Spleen (tissue), 11 donors: ENCODE measurements around the gene LGALS12. TPM values are rescaled to one million over a fixed set of nuclear protein-coding genes. Genes with fewer than 3 reads are reported as not detected.

Source experiments
- DNase-seq: peaks from one replicate; pipeline ENCODE4 v3.0.0-alpha.2; 2020
- H3K27ac ChIP-seq, 8 donors: fragments of 200-600 bp; sonication (generic) in 7 of 8; 1 replicate in 4 of 8; 2 replicates in 4 of 8; pipeline versions ENCODE4 v1.5.0 to v1.8.0; 2016 to 2021; ENCODE audit warnings: inconsistent platforms in 4 of 8, mild to moderate bottlenecking in 4 of 8, moderate library complexity in 1 of 8
- H3K27me3 ChIP-seq, 7 donors: fragments of 200-600 bp; sonication (generic) in 6 of 7; replicated peaks in 1 of 7; 1 replicate in 4 of 7; 2 replicates in 3 of 7; pipeline versions ENCODE4 v1.5.0 to v1.8.0; 2016 to 2021; ENCODE audit warnings: inconsistent platforms in 3 of 7, mild to moderate bottlenecking in 1 of 7
- H3K36me3 ChIP-seq, 6 donors: fragments of 200-600 bp; sonication (generic) in 5 of 6; 1 replicate in 4 of 6; 2 replicates in 2 of 6; pipeline versions ENCODE4 v1.5.0 to v1.8.0; 2016 to 2021; ENCODE audit warnings: inconsistent platforms in 2 of 6
- H3K4me1 ChIP-seq, 6 donors: fragments of 200-600 bp; sonication (generic) in 5 of 6; 1 replicate in 3 of 6; 2 replicates in 3 of 6; pipeline versions ENCODE4 v1.5.0 to v1.8.0; 2016 to 2021; ENCODE audit warnings: inconsistent platforms in 3 of 6
- H3K4me3 ChIP-seq, 8 donors: fragments of 200-600 bp; sonication (generic) in 7 of 8; 1 replicate in 4 of 8; 2 replicates in 4 of 8; pipeline versions ENCODE4 v1.5.0 to v1.8.0; 2016 to 2021; ENCODE audit warnings: inconsistent platforms in 4 of 8, mild to moderate bottlenecking in 4 of 8, moderate library complexity in 2 of 8
- H3K9me3 ChIP-seq, 8 donors: fragments of 200-600 bp; sonication (generic) in 7 of 8; 1 replicate in 4 of 8; 2 replicates in 4 of 8; pipeline versions ENCODE4 v1.5.0 to v1.8.0; 2016 to 2021; ENCODE audit warnings: inconsistent platforms in 4 of 8
- POLR2A ChIP-seq, 3 donors: fragments of 450-650 bp; IDR thresholded peaks; one replicate each; pipeline ENCODE4 v1.5.1; 2017; ENCODE audit warnings: antibody characterized with exemption in 3 of 3, mild to moderate bottlenecking in 1 of 3
- POLR2AphosphoS5 ChIP-seq, 3 donors: sonication (generic); formaldehyde crosslinking; IDR thresholded peaks; one replicate each; pipeline ENCODE4 v1.5.1; 2017; ENCODE audit warnings: antibody characterized with exemption in 3 of 3
- WGBS, 5 donors: extraction: QIAGEN DNeasy Blood & Tissue Kit in 3 of 5; methylation state at CpG; one replicate each; pipeline versions ENCODE4 v1.1.5 to v1.1.7; 2013 to 2018; 5-methylcytosine and 5-hydroxymethylcytosine counted together
- intact Hi-C: fragments of 100-400 bp; cut with DNase I; formaldehyde crosslinking; loops from one replicate; pipeline ENCODE4 v1.15.0; 2023; ENCODE audit warnings: low total_unique reads
- polyA plus RNA-seq, 3 donors: library from polyadenylated mRNA; stranded (reverse); fragments of 200-250 nt; gene quantifications; one replicate each; pipeline ENCODE4 v1.2.1, GENCODE V29; 2013
- total RNA-seq, 7 donors: library from RNA; depleted of rRNA in 3 of 7; stranded (reverse); fragments of >200 nt in 3 of 7; fragmentation: NEBNext Ultra II Directional in 4 of 7; extraction: Animal tissue kit (Norgen Biotek cat#: 25700) in 4 of 7; gene quantifications; one replicate each; pipeline versions ENCODE4 v1.1.0 to v1.2.1, GENCODE V29; 2016 to 2021
- TF ChIP-seq, protein P1 (sequence below), 11 experiments: fragments of 200-600 bp in 7 of 11; fragments of 450-650 bp in 4 of 11; sonication (generic) in 4 of 11; IDR thresholded peaks in 8 of 11; conservative IDR thresholded peaks in 3 of 11; 1 replicate in 7 of 11; 2 replicates in 4 of 11; pipeline versions ENCODE4 v1.4.0 to v1.8.0; 2016 to 2021; ENCODE audit warnings: antibody characterized with exemption in 11 of 11, inconsistent platforms in 4 of 11, mild to moderate bottlenecking in 1 of 11
- donor health status: healthy with polysubstance abuse.
- donor health status: DM: no; HTN: no; CAD: no; lungs with moderate emphysema.
- donor health status: DM: no; HTN: no; CAD: no.
- donor health status: Bipolar disorder and iron deficiency.
- donor health status: healthy.
- donor health status: DM: no; HTN: no; CAD: no.
- donor health status: DM: yes; HTN: yes; CAD: no.

Gene LGALS12
- total and polyA plus RNA-seq, 10 donors = 0.24 to 3.5 (median 0.95) TPM; not detected in 1

GRCh38 chr11:63518548-63518947 is 12.7 kb downstream of the LGALS12 start:
- DNase-seq = no peak
- Histone ChIP-seq H3K4me1 (peaks cover 0 to 16% (median 3%) of the 10 kb centered on the region in 6 donors), H3K9me3 (peaks cover 0 to 11% (median 3%) of the 10 kb centered on the region in 8 donors), H3K27me3 (no peaks in the 10 kb centered on the region), H3K4me3 (no peak overlapping the region), H3K36me3 (peaks cover 0 to 33% (median 0%) of the 10 kb centered on the region in 6 donors), H3K27ac (peak overlapping the region in 7 of 8 donors; percentile 16 to 63 (median 39))
- TF ChIP-seq POLR2A (IDR thresholded peaks at IDR 0.05) = no peak
- TF ChIP-seq POLR2AphosphoS5 (IDR thresholded peaks at IDR 0.05) = no peak
- TF ChIP-seq, protein P1, sequence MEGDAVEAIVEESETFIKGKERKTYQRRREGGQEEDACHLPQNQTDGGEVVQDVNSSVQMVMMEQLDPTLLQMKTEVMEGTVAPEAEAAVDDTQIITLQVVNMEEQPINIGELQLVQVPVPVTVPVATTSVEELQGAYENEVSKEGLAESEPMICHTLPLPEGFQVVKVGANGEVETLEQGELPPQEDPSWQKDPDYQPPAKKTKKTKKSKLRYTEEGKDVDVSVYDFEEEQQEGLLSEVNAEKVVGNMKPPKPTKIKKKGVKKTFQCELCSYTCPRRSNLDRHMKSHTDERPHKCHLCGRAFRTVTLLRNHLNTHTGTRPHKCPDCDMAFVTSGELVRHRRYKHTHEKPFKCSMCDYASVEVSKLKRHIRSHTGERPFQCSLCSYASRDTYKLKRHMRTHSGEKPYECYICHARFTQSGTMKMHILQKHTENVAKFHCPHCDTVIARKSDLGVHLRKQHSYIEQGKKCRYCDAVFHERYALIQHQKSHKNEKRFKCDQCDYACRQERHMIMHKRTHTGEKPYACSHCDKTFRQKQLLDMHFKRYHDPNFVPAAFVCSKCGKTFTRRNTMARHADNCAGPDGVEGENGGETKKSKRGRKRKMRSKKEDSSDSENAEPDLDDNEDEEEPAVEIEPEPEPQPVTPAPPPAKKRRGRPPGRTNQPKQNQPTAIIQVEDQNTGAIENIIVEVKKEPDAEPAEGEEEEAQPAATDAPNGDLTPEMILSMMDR (IDR thresholded peaks at IDR 0.05 in 8 of 11, conservative IDR thresholded peaks at IDR 0.05 in 3 of 11) = no peak
- intact Hi-C loops = no loop called here
- WGBS, 5 donors = 0 to 3% (median 3%) methylated on average over 1 of the region's 1 CpG

GRCh38 chr11:63520606-63521170 is 14.8 kb downstream of the LGALS12 start:
- peaks cover 0 to 22% (median 0%) of the 10 kb centered on the region in 6 donors for H3K36me3 ChIP-seq
- H3K4me3 ChIP-seq = no peak overlapping the region
- intact Hi-C loops = no loop called here
- WGBS, 5 donors = 89 to 96% (median 93%) methylated on average over 5 of the region's 5 CpGs
- no peak for TF ChIP-seq POLR2A (IDR thresholded peaks at IDR 0.05)
- TF ChIP-seq, protein P1 (IDR thresholded peaks at IDR 0.05 in 8 of 11, conservative IDR thresholded peaks at IDR 0.05 in 3 of 11) = no peak
- TF ChIP-seq POLR2AphosphoS5 (IDR thresholded peaks at IDR 0.05) = no peak
- peaks cover 0 to 11% (median 5%) of the 10 kb centered on the region in 8 donors for H3K9me3 ChIP-seq
- no peaks in the 10 kb centered on the region for H3K27me3 ChIP-seq
- DNase-seq = no peak
- H3K4me1 ChIP-seq = peaks cover 0 to 16% (median 3%) of the 10 kb centered on the region in 6 donors
- no peak overlapping the region for H3K27ac ChIP-seq

GRCh38 chr11:63521896-63522295 is 16.0 kb downstream of the LGALS12 start:
- Histone ChIP-seq H3K36me3 (peaks cover 0 to 9% (median 0%) of the 10 kb centered on the region in 6 donors), H3K9me3 (peaks cover 0 to 11% (median 5%) of the 10 kb centered on the region in 8 donors), H3K27ac (no peak overlapping the region), H3K4me3 (no peak overlapping the region), H3K27me3 (no peaks in the 10 kb centered on the region), H3K4me1 (peaks cover 0 to 16% (median 3%) of the 10 kb centered on the region in 6 donors)
- intact Hi-C loops = no loop called here
- 40 to 67% (median 50%) methylated on average over 2 of the region's 2 CpGs for WGBS, 5 donors
- TF ChIP-seq POLR2AphosphoS5 (IDR thresholded peaks at IDR 0.05) (no peak), POLR2A (IDR thresholded peaks at IDR 0.05) (no peak)
- TF ChIP-seq, protein P1 (IDR thresholded peaks at IDR 0.05 in 8 of 11, conservative IDR thresholded peaks at IDR 0.05 in 3 of 11) = no peak
- DNase-seq = no peak

GRCh38 chr11:63523151-63523550 is 17.3 kb downstream of the LGALS12 start:
- H3K4me3 ChIP-seq = no peak overlapping the region
- no peak for DNase-seq
- TF ChIP-seq, protein P1 (IDR thresholded peaks at IDR 0.05 in 8 of 11, conservative IDR thresholded peaks at IDR 0.05 in 3 of 11) = no peak
- no peaks in the 10 kb centered on the region for H3K27me3 ChIP-seq
- H3K36me3 ChIP-seq = no peaks in the 10 kb centered on the region
- peaks cover 0 to 11% (median 5%) of the 10 kb centered on the region in 8 donors for H3K9me3 ChIP-seq
- peaks cover 0 to 23% (median 3%) of the 10 kb centered on the region in 6 donors for H3K4me1 ChIP-seq
- 82 to 92% (median 87%) methylated on average over 7 of the region's 7 CpGs for WGBS, 5 donors
- no peak overlapping the region for H3K27ac ChIP-seq
- intact Hi-C loops = no loop called here
